ENCODE measurements around the gene CYTH1. TPM values are rescaled to one million over a fixed set of nuclear protein-coding genes. Genes with fewer than 3 reads are reported as not detected.

CYTH1 gene
- total RNA-seq, 1 experiment from 2014 or later: 20.0 TPM

DNA sequence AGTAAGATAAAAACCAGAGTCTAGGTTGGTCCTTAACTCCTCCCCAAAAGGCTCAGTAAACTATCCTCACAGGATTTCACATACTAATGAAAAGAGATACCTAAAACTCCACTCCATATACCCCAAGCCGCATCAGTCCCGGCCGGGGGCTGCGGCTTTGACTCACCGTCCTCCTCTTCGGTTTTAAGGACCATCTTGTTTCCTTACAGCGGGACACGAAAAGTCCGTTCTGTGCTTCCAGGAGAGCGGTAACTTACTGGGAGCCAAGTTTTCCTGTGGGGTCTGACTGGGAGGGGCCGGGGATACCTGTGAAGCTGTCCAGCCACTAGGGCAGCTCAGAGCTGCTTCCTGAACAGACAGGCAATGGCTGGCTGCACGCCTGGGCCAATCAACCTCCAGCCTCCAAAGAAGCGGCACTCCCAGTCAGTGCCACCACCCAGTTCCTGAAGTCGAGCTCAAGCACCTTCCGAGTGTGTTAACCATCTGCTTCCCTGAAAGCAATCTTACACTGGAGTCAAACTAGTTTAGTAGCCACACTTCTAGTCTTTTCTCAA, 45.5 kb downstream of the CYTH1 start:
- Mint-ChIP-seq H3K27me3 (ENCODE audit: low read depth) (no peaks in the 10 kb centered on the region), H3K9me3 (no peaks in the 10 kb centered on the region), H3K4me1 (peaks cover 29% of the 10 kb centered on the region), H3K4me3 (no peak overlapping the region), H3K27ac (peak overlapping the region; percentile 80; the same call in 1 of the 2 replicates), H3K36me3 (no peaks in the 10 kb centered on the region)
- TF ChIP-seq RELA (CRISPR knock-in tag; IDR thresholded peaks at IDR 0.05; ENCODE audit: borderline replicate concordance) (no peak), NR2C2 (CRISPR knock-in tag; IDR thresholded peaks at IDR 0.05) (no peak), PREB (CRISPR knock-in tag; IDR thresholded peaks at IDR 0.05; ENCODE audit: borderline replicate concordance) (no peak), FOXP1 (CRISPR knock-in tag; IDR thresholded peaks at IDR 0.05; ENCODE audit: borderline replicate concordance) (no peak), ZNF121 (CRISPR knock-in tag; IDR thresholded peaks at IDR 0.05) (peak; percentile 84), NFE2L1 (CRISPR knock-in tag; IDR thresholded peaks at IDR 0.05) (no peak)
- TF ChIP-seq, protein P1, sequence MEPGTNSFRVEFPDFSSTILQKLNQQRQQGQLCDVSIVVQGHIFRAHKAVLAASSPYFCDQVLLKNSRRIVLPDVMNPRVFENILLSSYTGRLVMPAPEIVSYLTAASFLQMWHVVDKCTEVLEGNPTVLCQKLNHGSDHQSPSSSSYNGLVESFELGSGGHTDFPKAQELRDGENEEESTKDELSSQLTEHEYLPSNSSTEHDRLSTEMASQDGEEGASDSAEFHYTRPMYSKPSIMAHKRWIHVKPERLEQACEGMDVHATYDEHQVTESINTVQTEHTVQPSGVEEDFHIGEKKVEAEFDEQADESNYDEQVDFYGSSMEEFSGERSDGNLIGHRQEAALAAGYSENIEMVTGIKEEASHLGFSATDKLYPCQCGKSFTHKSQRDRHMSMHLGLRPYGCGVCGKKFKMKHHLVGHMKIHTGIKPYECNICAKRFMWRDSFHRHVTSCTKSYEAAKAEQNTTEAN (CRISPR knock-in tag; IDR thresholded peaks at IDR 0.05): no peak
- DNase-seq (ENCODE audit: low spot score): peak; percentile 32
- ChIA-PET CTCF (interaction anchor here (0.5 to 2.8 kb wide), 5 partner anchors 10 to 250 kb away, joined by 3 to 12 read pairs (median 4); no protein-coding TSS in a partner anchor), POLR2A (no interaction called here)
- ATAC-seq: peak; percentile 95

DNA sequence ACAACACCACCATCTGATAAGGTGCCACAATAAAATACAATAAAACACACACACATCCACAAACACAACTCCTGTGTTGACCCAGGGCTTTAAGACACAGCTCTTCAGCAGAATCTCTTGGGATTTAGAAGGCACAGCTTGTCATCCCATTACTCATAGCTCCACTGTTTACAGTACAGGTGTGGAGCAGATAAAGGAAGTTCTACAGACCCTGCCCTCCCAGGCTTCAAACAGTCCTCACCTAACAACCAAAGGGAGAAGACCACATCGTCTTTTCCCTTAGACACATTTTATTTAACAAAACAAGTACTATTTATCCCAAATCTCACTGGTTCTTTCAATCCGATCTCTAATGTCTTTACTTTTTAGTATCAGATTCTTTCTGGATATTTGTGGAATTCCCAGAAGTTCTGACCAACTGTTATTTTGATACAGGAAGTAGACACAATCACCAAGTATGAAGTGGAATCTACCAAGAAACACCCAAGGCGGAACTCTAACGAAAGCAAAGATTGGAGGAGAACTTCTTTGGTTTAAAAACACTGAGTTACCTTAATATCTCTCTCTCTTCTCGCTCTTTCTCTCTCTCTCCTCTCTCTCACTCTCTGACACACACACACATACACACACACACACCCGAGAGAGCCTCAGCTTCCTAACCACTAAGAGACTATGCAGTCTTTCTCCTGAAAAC, 46.1 kb downstream of the CYTH1 start:
- H3K27me3 Mint-ChIP-seq (ENCODE audit: low read depth): no peaks in the 10 kb centered on the region
- H3K36me3 Mint-ChIP-seq: no peaks in the 10 kb centered on the region
- peaks cover 28% of the 10 kb centered on the region for H3K4me1 Mint-ChIP-seq
- ChIA-PET CTCF (interaction anchor here (0.8 to 2.8 kb wide), 5 partner anchors 10 to 33 kb away, joined by 3 to 12 read pairs (median 4); no protein-coding TSS in a partner anchor), POLR2A (no interaction called here)
- peak overlapping the region; percentile 80; the same call in 1 of the 2 replicates for H3K27ac Mint-ChIP-seq
- no peak overlapping the region for H3K4me3 Mint-ChIP-seq
- no peaks in the 10 kb centered on the region for H3K9me3 Mint-ChIP-seq
- no peak for TF ChIP-seq PREB (CRISPR knock-in tag; IDR thresholded peaks at IDR 0.05; ENCODE audit: borderline replicate concordance)
- no peak for TF ChIP-seq ZNF138 (CRISPR knock-in tag; conservative IDR thresholded peaks at IDR 0.05)
- TF ChIP-seq ZNF121 (CRISPR knock-in tag; IDR thresholded peaks at IDR 0.05): no peak
- TF ChIP-seq NFATC4 (CRISPR knock-in tag; IDR thresholded peaks at IDR 0.05): no peak
- no peak for TF ChIP-seq ARID4B (CRISPR knock-in tag; IDR thresholded peaks at IDR 0.05; ENCODE audit: borderline replicate concordance)
- TF ChIP-seq ZNF219 (CRISPR knock-in tag; IDR thresholded peaks at IDR 0.05; ENCODE audit: borderline replicate concordance): no peak
- TF ChIP-seq ZNF425 (CRISPR knock-in tag; conservative IDR thresholded peaks at IDR 0.05): no peak
- no peak for TF ChIP-seq PRDM15 (CRISPR knock-in tag; IDR thresholded peaks at IDR 0.05)
- no peak for TF ChIP-seq ZNF396 (CRISPR knock-in tag; IDR thresholded peaks at IDR 0.05; ENCODE audit: borderline replicate concordance)
- no peak for TF ChIP-seq NR3C1 (CRISPR knock-in tag; conservative IDR thresholded peaks at IDR 0.05; ENCODE audit: low read depth)
- no peak for TF ChIP-seq USF1 (CRISPR knock-in tag; IDR thresholded peaks at IDR 0.05)
- DNase-seq (ENCODE audit: low spot score): no peak
- no peak for ATAC-seq

All from WTC11 (cell line).